K562 (cell line): ENCODE results near the gene MYO3A. TPM values are rescaled to one million over a fixed set of nuclear protein-coding genes. Genes with fewer than 3 reads are reported as not detected.

Experiments used
- ATAC-seq: fragments of 200-7000 bp; cut with Tn5 transposase; 3 replicates; pipeline ENCODE4 v1.9.1; 2020; ENCODE audit warnings: moderate library complexity
- BruUV-seq: library from RNA; stranded (reverse); fragments of 400-500 nt; replicated peaks from 2 replicates; lab custom pipeline; 2021; lab: Mats Ljungman, UMichigan
- CTCF ChIA-PET: fragments of 300-600 bp; formaldehyde crosslinking; extraction: SDS; loops from one replicate; lab custom pipeline; 2021; ENCODE audit warnings: low intra/inter-chr PET ratio; lab: Yijun Ruan, JAX
- POLR2A ChIA-PET: fragments of 300-600, 350-650 bp; sonication (Branson Sonifier 250); formaldehyde crosslinking; extraction: SDS; loops from one replicate; lab custom pipeline; 2021; ENCODE audit warnings: antibody characterized with exemption, inconsistent platforms; lab: Yijun Ruan, JAX
- DNase-seq, 4 experiments: peaks; one replicate each; pipeline versions ENCODE4 v3.0.0 to v3.0.0-alpha.2; 2011 to 2018; ENCODE audit warnings: low spot score in 3 of 4, mixed read lengths in 3 of 4; ENCODE audit errors: extremely low read depth in 1 of 4
- FAIRE-seq: peaks from 2 replicates; lab custom pipeline; 2011; peaks lifted over from hg19 to GRCh38; lab: Jason Lieb, UNC
- H2AFZ ChIP-seq: 2 replicates; pipeline ENCODE4 v1.6.0; 2011; ENCODE audit warnings: low read depth, low read length, control low read depth, inconsistent platforms
- H3K27ac ChIP-seq: fragments of 200-600 bp; 3 replicates; pipeline ENCODE4 v1.8.0; 2011; ENCODE audit warnings: low read depth, mild to moderate bottlenecking, control low read depth, inconsistent platforms, low read length, moderate library complexity, mixed read lengths; ENCODE audit errors: extremely low read depth
- H3K27me3 ChIP-seq, 2 experiments: fragments of 300-600 bp in 1 of 2; 2 replicates in 1 of 2; 3 replicates in 1 of 2; pipeline versions ENCODE4 v1.6.0 to v1.8.0; 2011; ENCODE audit warnings: inconsistent platforms in 2 of 2, low read length in 2 of 2, mild to moderate bottlenecking in 1 of 2, mixed read lengths in 1 of 2, moderate library complexity in 1 of 2; ENCODE audit not compliant: control insufficient read depth in 2 of 2, insufficient read depth in 2 of 2
- H3K36me3 ChIP-seq: fragments of 300-600 bp; 3 replicates; pipeline ENCODE4 v1.8.0; 2011; ENCODE audit warnings: mild to moderate bottlenecking, low read length, inconsistent platforms; ENCODE audit not compliant: control insufficient read depth, insufficient read depth
- H3K4me1 ChIP-seq, 2 experiments: fragments of 200-600 bp in 1 of 2; replicated peaks in 1 of 2; 2 replicates in 1 of 2; 3 replicates in 1 of 2; pipeline versions ENCODE4 v1.5.1 to v1.8.0; 2011; ENCODE audit warnings: inconsistent platforms in 2 of 2, low read length in 2 of 2, mild to moderate bottlenecking in 1 of 2, mixed read lengths in 1 of 2, moderate library complexity in 1 of 2; ENCODE audit not compliant: control insufficient read depth in 2 of 2, insufficient read depth in 2 of 2
- H3K4me2 ChIP-seq: 2 replicates; pipeline ENCODE4 v1.6.1; 2011; ENCODE audit warnings: low read length, control low read depth, inconsistent platforms, mixed read lengths; ENCODE audit not compliant: insufficient read depth
- H3K4me3 ChIP-seq: fragments of 200-600 bp; sonication (generic), shearing (Covaris generic); 2 replicates; pipeline ENCODE4 v1.5.1; 2016; ENCODE audit warnings: control low read depth, inconsistent platforms
- H3K79me2 ChIP-seq: fragments of 200-600 bp; 3 replicates; pipeline ENCODE4 v1.8.0; 2011; ENCODE audit warnings: low read length, inconsistent platforms; ENCODE audit not compliant: control insufficient read depth, insufficient read depth
- H3K9ac ChIP-seq, 2 experiments: 2 replicates each; pipeline versions ENCODE4 v1.6.0 to v1.6.1; 2011; ENCODE audit warnings: low read depth in 2 of 2, low read length in 2 of 2, control low read depth in 1 of 2, inconsistent platforms in 1 of 2, mild to moderate bottlenecking in 1 of 2, mixed read lengths in 1 of 2; ENCODE audit not compliant: insufficient read depth in 1 of 2
- H3K9me1 ChIP-seq: one replicate; pipeline ENCODE4 v1.6.0; 2011; ENCODE audit warnings: inconsistent platforms, mild to moderate bottlenecking, low read length, moderate library complexity; ENCODE audit not compliant: control insufficient read depth, insufficient read depth
- H3K9me3 ChIP-seq: replicated peaks from 2 replicates; pipeline ENCODE4 v1.5.1; 2011; ENCODE audit warnings: low read depth, low read length, inconsistent platforms; ENCODE audit not compliant: control insufficient read depth, insufficient read depth
- H4K20me1 ChIP-seq: replicated peaks from 2 replicates; pipeline ENCODE4 v1.6.1; 2011; ENCODE audit warnings: low read length, inconsistent platforms, mixed read lengths; ENCODE audit not compliant: control insufficient read depth, insufficient read depth
- CCAR2 ChIP-seq: fragments of 200-400 bp; formaldehyde crosslinking; IDR thresholded peaks from 2 replicates; pipeline ENCODE4 v1.6.1; 2017; ENCODE audit warnings: mild to moderate bottlenecking, low read depth, low read length
- HOXB6 ChIP-seq: fragments of 250-450 bp; sonication (Bioruptor Pico); IDR thresholded peaks from 2 replicates; pipeline ENCODE4 v1.5.1; 2022; ENCODE audit warnings: mild to moderate bottlenecking, borderline replicate concordance
- THRB ChIP-seq: fragments of 450-650 bp; formaldehyde crosslinking; conservative IDR thresholded peaks from 2 replicates; pipeline ENCODE4 v1.4.0; 2022; ENCODE audit warnings: mild to moderate bottlenecking, missing genetic modification characterization
- ZBTB34 ChIP-seq: fragments of 250-450 bp; sonication (Bioruptor Pico); IDR thresholded peaks from 2 replicates; pipeline ENCODE4 v1.8.0; 2021; ENCODE audit warnings: mild to moderate bottlenecking, moderate library complexity
- ZFP36 ChIP-seq: fragments of 150-350 bp; IDR thresholded peaks from 2 replicates; pipeline ENCODE4 v1.6.1; 2018; ENCODE audit warnings: low read length, low read depth; ENCODE audit not compliant: partially characterized antibody
- ZNF3 ChIP-seq: fragments of 250-450 bp; sonication (Bioruptor Pico); IDR thresholded peaks from 2 replicates; pipeline ENCODE4 v1.5.0; 2021; ENCODE audit warnings: mild to moderate bottlenecking, moderate library complexity
- ZNF644 ChIP-seq: fragments of 200-800 bp; sonication (Bioruptor generic); IDR thresholded peaks from 2 replicates; pipeline ENCODE4 v1.6.1; 2016; ENCODE audit warnings: low read depth, missing genetic modification characterization, missing compliant biosample characterization
- ZNF655 ChIP-seq: fragments of 250-450 bp; sonication (Bioruptor Pico); IDR thresholded peaks from 2 replicates; pipeline ENCODE4 v1.5.0; 2021
- WGBS: fragments of 100-300 bp; shearing (Covaris generic); methylation state at CpG from one replicate; pipeline ENCODE4 v1.1.6; 2016; ENCODE audit warnings: low coverage, mixed read lengths; ENCODE audit not compliant: insufficient coverage; ENCODE audit errors: missing lambda C conversion rate; 5-methylcytosine and 5-hydroxymethylcytosine counted together
- in situ Hi-C: fragments of 300-500 bp; cut with MboI; formaldehyde crosslinking; loops from 4 replicates; pipeline ENCODE4 v1.15.0; 2018; ENCODE audit warnings: inconsistent platforms, mixed read lengths
- intact Hi-C: fragments of 100-400 bp; cut with micrococcal nuclease; formaldehyde crosslinking; loops from 2 replicates; pipeline ENCODE4 v1.14.2; 2022
- polyA plus RNA-seq, 8 experiments: library from polyadenylated mRNA; depleted of rRNA in 4 of 8; stranded (reverse) in 5 of 8; unstranded in 3 of 8; fragments of >200 nt; fragmentation: Nextera tagmentation in 2 of 8; fragmentation: Illumina TruSeq in 1 of 8; extraction: Ambion mirVana in 2 of 8; extraction: Trizol in 1 of 8; gene quantifications; 2 replicates each; pipeline versions ENCODE4 v1.2.1 to v1.2.3, GENCODE V29; 2011 to 2014; ENCODE audit warnings: inconsistent platforms in 1 of 8, missing spikeins in 1 of 8
- total RNA-seq, 7 experiments: library from RNA; depleted of rRNA in 6 of 7; stranded (reverse); fragments of >200 nt in 6 of 7; fragmentation: Illumina TruSeq in 2 of 7; extraction: Trizol in 2 of 7; gene quantifications; 2 replicates each; pipeline versions ENCODE4 v1.2.1 to v1.2.3, GENCODE V29; 2011 to 2021; ENCODE audit warnings: low replicate concordance in 1 of 7

Gene MYO3A
- total and polyA plus RNA-seq, 9 of the 15 experiments (the other 6 are each of a cell fraction or from before 2014, with no cell fraction given): not detected

GRCh38 chr10:25982107-25982506, 48.1 kb downstream of the MYO3A start:
- FAIRE-seq (no peak), DNase-seq (no peak), ATAC-seq (no peak)
- no peaks in the 10 kb centered on the region for H3K9me3 ChIP-seq
- H3K4me2 ChIP-seq: no peak overlapping the region
- H3K36me3 ChIP-seq: no peaks in the 10 kb centered on the region
- ChIA-PET POLR2A (interaction anchor here (0.6 kb wide), 1 partner anchor 376 kb away, joined by 3 read pairs; no protein-coding TSS in a partner anchor), CTCF (interaction anchor here (1.0 kb wide), 1 partner anchor 224 kb away, joined by 3 read pairs; no protein-coding TSS in a partner anchor)
- WGBS: 0% methylated on average over 3 of the region's 3 CpGs
- H3K9me1 ChIP-seq: no peaks in the 10 kb centered on the region
- no peak overlapping the region for H3K27ac ChIP-seq
- intact Hi-C loops: no loop called here
- H2AFZ ChIP-seq: no peak overlapping the region
- no peaks in the 10 kb centered on the region for H3K4me1 ChIP-seq
- H3K9ac ChIP-seq: no peak overlapping the region
- in situ Hi-C loops: no loop called here
- no peaks in the 10 kb centered on the region for H4K20me1 ChIP-seq
- TF ChIP-seq ZNF3 (CRISPR knock-in tag) (no peak), THRB (CRISPR knock-in tag) (no peak), ZNF655 (CRISPR knock-in tag) (no peak), HOXB6 (no peak), CCAR2 (no peak), ZBTB34 (CRISPR knock-in tag) (no peak), ZFP36 (no peak), ZNF644 (tag) (no peak)
- H3K79me2 ChIP-seq: no peaks in the 10 kb centered on the region
- H3K4me3 ChIP-seq: no peak overlapping the region
- H3K27me3 ChIP-seq: no peaks in the 10 kb centered on the region
- no TSS peak for BruUV-seq
